ENCODE measurements around the gene BICD1.

GRCh38 chr12:32357601-32358249 is 251.1 kb downstream of the BICD1 start:
- TF ChIP-seq CTCF (IDR thresholded peaks at IDR 0.05) (no peak), POLR2A (IDR thresholded peaks at IDR 0.05) (no peak)

All from right lobe of liver (tissue), 4 donors.